Naive thymus-derived CD4-positive, alpha-beta T cell (primary cell): Measurements from ENCODE around the gene EIF2B2. TPM values are rescaled to one million over a fixed set of nuclear protein-coding genes. Genes with fewer than 3 reads are reported as not detected.

ENCODE experiments used
- ATAC-seq: fragments of 150-1000 bp; cut with Tn5 transposase; 2 replicates; pipeline ENCODE4 v1.10.0; 2021; ENCODE audit warnings: mild to moderate bottlenecking, moderate library complexity
- CTCF ChIA-PET: fragments of 350-600 bp; sonication (Branson Sonifier 250); formaldehyde crosslinking; loops from one replicate; lab custom pipeline; 2021; ENCODE audit warnings: antibody characterized with exemption; lab: Charles Lee
- POLR2A ChIA-PET: fragments of 350-600 bp; sonication (Branson Sonifier 250); formaldehyde crosslinking; loops from one replicate; lab custom pipeline; 2021; ENCODE audit warnings: antibody characterized with exemption, inconsistent platforms; lab: Charles Lee
- DNase-seq, 9 donors: peaks; one replicate each; pipeline versions ENCODE4 v3.0.0 to v3.0.0-alpha.2; 2020 to 2022; ENCODE audit warnings: mixed read lengths in 1 of 9
- H3K27ac ChIP-seq: one replicate; pipeline ENCODE4 v1.7.0; 2013; ENCODE audit warnings: mild to moderate bottlenecking, low read depth, low read length, moderate library complexity
- H3K27me3 ChIP-seq, 2 donors: one replicate each; pipeline ENCODE4 v1.7.0; 2013; ENCODE audit warnings: low read length in 2 of 2, mild to moderate bottlenecking in 2 of 2, moderate library complexity in 2 of 2; ENCODE audit not compliant: control insufficient read depth in 2 of 2, insufficient read depth in 2 of 2
- H3K36me3 ChIP-seq, 3 experiments: 1 replicate in 2 of 3; 2 replicates in 1 of 3; pipeline ENCODE4 v1.7.0; 2013; ENCODE audit warnings: low read length in 3 of 3, mild to moderate bottlenecking in 3 of 3, moderate library complexity in 1 of 3; ENCODE audit not compliant: insufficient read depth in 3 of 3, control insufficient read depth in 2 of 3
- H3K4me1 ChIP-seq, 2 donors: one replicate each; pipeline ENCODE4 v1.7.0; 2013; ENCODE audit warnings: low read length in 2 of 2, mild to moderate bottlenecking in 2 of 2, moderate library complexity in 1 of 2; ENCODE audit not compliant: control insufficient read depth in 2 of 2, insufficient read depth in 2 of 2
- H3K4me3 ChIP-seq: 2 replicates; pipeline ENCODE4 v1.7.0; 2013; ENCODE audit warnings: mild to moderate bottlenecking, low read length
- H3K9me3 ChIP-seq, 3 experiments: 1 replicate in 2 of 3; 2 replicates in 1 of 3; pipeline ENCODE4 v1.7.0; 2013; ENCODE audit warnings: low read length in 3 of 3; ENCODE audit not compliant: control insufficient read depth in 2 of 3
- H3K27ac Mint-ChIP-seq, 9 donors: one replicate each; pipeline ENCODE4 v1.8.0; 2020 to 2022; ENCODE audit warnings: mixed read lengths in 9 of 9, mild to moderate bottlenecking in 8 of 9, moderate library complexity in 5 of 9, inconsistent platforms in 2 of 9
- H3K27me3 Mint-ChIP-seq, 5 donors: one replicate each; pipeline ENCODE4 v1.8.0; 2021 to 2022; ENCODE audit warnings: mixed read lengths in 5 of 5, mild to moderate bottlenecking in 1 of 5
- H3K36me3 Mint-ChIP-seq, 5 donors: one replicate each; pipeline ENCODE4 v1.8.0; 2020 to 2022; ENCODE audit warnings: mixed read lengths in 5 of 5, mild to moderate bottlenecking in 3 of 5, inconsistent platforms in 1 of 5
- H3K4me1 Mint-ChIP-seq, 7 donors: one replicate each; pipeline ENCODE4 v1.8.0; 2020 to 2022; ENCODE audit warnings: mixed read lengths in 7 of 7, mild to moderate bottlenecking in 3 of 7, inconsistent platforms in 1 of 7
- H3K4me3 Mint-ChIP-seq, 10 donors: one replicate each; pipeline ENCODE4 v1.8.0; 2020 to 2022; ENCODE audit warnings: mild to moderate bottlenecking in 10 of 10, mixed read lengths in 10 of 10, moderate library complexity in 6 of 10, inconsistent platforms in 2 of 10
- H3K9me3 Mint-ChIP-seq, 11 donors: one replicate each; pipeline ENCODE4 v1.8.0; 2020 to 2022; ENCODE audit warnings: mixed read lengths in 11 of 11, mild to moderate bottlenecking in 4 of 11, inconsistent platforms in 1 of 11, moderate library complexity in 1 of 11
- intact Hi-C, 2 donors: fragments of 100-400 bp; cut with micrococcal nuclease; formaldehyde crosslinking; loops; one replicate each; pipeline ENCODE4 v1.15.1; 2023
- polyA plus RNA-seq, 2 donors: library from polyadenylated mRNA; unstranded; fragments of 300-500 nt; fragmentation: Illumina TruSeq; gene quantifications; one replicate each; pipeline ENCODE4 v1.2.3, GENCODE V29; 2021
- total RNA-seq, 6 experiments: library from RNA in 5 of 6; stranded (reverse) in 5 of 6; gene quantifications; 1 replicate in 5 of 6; 2 replicates in 1 of 6; pipeline ENCODE4 v1.2.3 and lab custom pipeline; 2021 to 2026

Gene EIF2B2
- total and polyA plus RNA-seq, 7 experiments from 2014 or later: 18.2 to 40.7 (median 24.6) TPM

- Mint-ChIP-seq H3K4me3 (peak overlapping the region; percentile 83 to 96 (median 94)), H3K4me1 (peaks cover 24 to 73% (median 55%) of the 10 kb centered on the region in 7 donors), H3K9me3 (peaks cover 0 to 5% (median 0%) of the 10 kb centered on the region in 11 donors), H3K36me3 (peaks cover 0 to 23% (median 17%) of the 10 kb centered on the region in 5 donors), H3K27ac (peak overlapping the region in 6 of 9 donors; percentile 10 to 95 (median 90)), H3K27me3 (no peaks in the 10 kb centered on the region)
- intact Hi-C loops: loop anchor here in 1 of 2 donors (2.0 kb wide), 1 partner anchor 19 kb away; the partner anchor contains the start of gene ZC2HC1C
- ATAC-seq (peak; percentile 2), DNase-seq (no peak)
- no peaks in the 10 kb centered on the region for H3K27me3 ChIP-seq
- peaks cover 8 to 10% of the 10 kb centered on the region in 2 donors for H3K4me1 ChIP-seq
- POLR2A ChIA-PET: interaction anchor here (3.7 kb wide), 1 partner anchor 14 kb away, joined by 29 read pairs; the partner anchor contains the start of gene ACYP1
- H3K4me3 ChIP-seq: no peak overlapping the region
- no peaks in the 10 kb centered on the region for H3K9me3 ChIP-seq
- CTCF ChIA-PET: interaction anchor here (1.0 kb wide), 1 partner anchor 40 kb away, joined by 3 read pairs; no protein-coding TSS in a partner anchor
- H3K36me3 ChIP-seq: no peaks in the 10 kb centered on the region
- H3K27ac ChIP-seq: no peak overlapping the region
Measured at GRCh38 chr14:75049731-75050201, 47.0 kb downstream of the EIF2B2 start.

- ChIA-PET POLR2A (interaction anchor here (3.7 kb wide), 1 partner anchor 13 kb away, joined by 29 read pairs; the partner anchor contains the start of gene ACYP1), CTCF (no interaction called here)
- Mint-ChIP-seq H3K27me3 (no peaks in the 10 kb centered on the region), H3K4me1 (peaks cover 19 to 65% (median 47%) of the 10 kb centered on the region in 7 donors), H3K36me3 (peaks cover 0 to 30% (median 23%) of the 10 kb centered on the region in 5 donors), H3K27ac (peak within 1 kb of the TSS; percentile 90 to 98 (median 95)), H3K9me3 (peaks cover 0 to 5% (median 0%) of the 10 kb centered on the region in 11 donors), H3K4me3 (peak within 1 kb of the TSS; percentile 92 to 96 (median 94))
- DNase-seq: peak; percentile 69 to 82 (median 78)
- H3K27ac ChIP-seq: peak within 1 kb of the TSS; percentile 86
- intact Hi-C loops: loop anchor here (1.0 to 2.0 kb wide), 3 partner anchors 12 to 49 kb away; partner anchors contain the start of genes EIF2B2 (in 2 of the 2) and ZC2HC1C (in 1 of the 2)
- ATAC-seq: peak; percentile 90
- H3K27me3 ChIP-seq: no peaks in the 10 kb centered on the region
- peaks cover 8 to 9% of the 10 kb centered on the region in 2 donors for H3K4me1 ChIP-seq
- no peaks in the 10 kb centered on the region for H3K36me3 ChIP-seq
- no peaks in the 10 kb centered on the region for H3K9me3 ChIP-seq
- H3K4me3 ChIP-seq: peak within 1 kb of the TSS; percentile 81
Measured at GRCh38 chr14:75050852-75051555, 48.3 kb downstream of the EIF2B2 start, which contains the start of gene MLH3. MLH3 (minus strand) TSS chr14:75051467; CDS start chr14:75049655, 1,812 bp downstream.

GRCh38 chr14:75051556-75051899, 48.8 kb downstream of the EIF2B2 start:
- Mint-ChIP-seq H3K27me3 (no peaks in the 10 kb centered on the region), H3K9me3 (peaks cover 0 to 5% (median 0%) of the 10 kb centered on the region in 11 donors), H3K4me3 (peak overlapping the region; percentile 92 to 96 (median 94)), H3K27ac (peak overlapping the region; percentile 90 to 98 (median 95)), H3K36me3 (peaks cover 0 to 33% (median 22%) of the 10 kb centered on the region in 5 donors), H3K4me1 (peaks cover 19 to 63% (median 43%) of the 10 kb centered on the region in 7 donors)
- intact Hi-C loops: loop anchor here (1.0 to 2.0 kb wide), 3 partner anchors 12 to 49 kb away; partner anchors contain the start of genes EIF2B2 (in 2 of the 2) and ZC2HC1C (in 1 of the 2)
- ChIA-PET CTCF (interaction anchor here (0.9 kb wide), 1 partner anchor 12 kb away, joined by 3 read pairs; no protein-coding TSS in a partner anchor), POLR2A (interaction anchor here (0.7 to 3.7 kb wide), 2 partner anchors 12 to 78 kb away, joined by 3 to 29 read pairs; partner anchors contain the start of gene ACYP1)
- Histone ChIP-seq H3K27me3 (no peaks in the 10 kb centered on the region), H3K4me3 (peak overlapping the region; percentile 81), H3K36me3 (no peaks in the 10 kb centered on the region), H3K4me1 (peaks cover 8 to 9% of the 10 kb centered on the region in 2 donors), H3K9me3 (no peaks in the 10 kb centered on the region), H3K27ac (peak overlapping the region; percentile 86)
- DNase-seq (no peak), ATAC-seq (no peak)

- Histone ChIP-seq H3K36me3 (no peaks in the 10 kb centered on the region), H3K4me1 (peaks cover 8 to 9% of the 10 kb centered on the region in 2 donors), H3K27ac (no peak overlapping the region), H3K27me3 (no peaks in the 10 kb centered on the region), H3K4me3 (no peak overlapping the region), H3K9me3 (no peaks in the 10 kb centered on the region)
- Mint-ChIP-seq H3K4me1 (peaks cover 15 to 56% (median 25%) of the 10 kb centered on the region in 7 donors), H3K4me3 (no peak overlapping the region), H3K9me3 (peaks cover 0 to 5% (median 0%) of the 10 kb centered on the region in 11 donors), H3K36me3 (peaks cover 0 to 22% (median 8%) of the 10 kb centered on the region in 5 donors), H3K27ac (peak overlapping the region in 1 of 9 donors; percentile 5), H3K27me3 (no peaks in the 10 kb centered on the region)
- ChIA-PET CTCF (no interaction called here), POLR2A (no interaction called here)
- ATAC-seq (no peak), DNase-seq (no peak)
- intact Hi-C loops: no loop called here
Measured at GRCh38 chr14:75053396-75054291, 50.9 kb downstream of the EIF2B2 start.

- peaks cover 8 to 9% of the 10 kb centered on the region in 2 donors for H3K4me1 ChIP-seq
- peaks cover 0 to 25% (median 7%) of the 10 kb centered on the region in 5 donors for H3K36me3 Mint-ChIP-seq
- H3K36me3 ChIP-seq: no peaks in the 10 kb centered on the region
- CTCF ChIA-PET: no interaction called here
- H3K9me3 Mint-ChIP-seq: peaks cover 0 to 5% (median 0%) of the 10 kb centered on the region in 11 donors
- ATAC-seq: no peak
- POLR2A ChIA-PET: no interaction called here
- no peak for DNase-seq
- intact Hi-C loops: no loop called here
- H3K4me3 ChIP-seq: no peak overlapping the region
- H3K27me3 ChIP-seq: no peaks in the 10 kb centered on the region
- H3K27ac ChIP-seq: no peak overlapping the region
- no peaks in the 10 kb centered on the region for H3K9me3 ChIP-seq
- no peak overlapping the region for H3K4me3 Mint-ChIP-seq
- H3K27ac Mint-ChIP-seq: no peak overlapping the region
- peaks cover 13 to 55% (median 24%) of the 10 kb centered on the region in 7 donors for H3K4me1 Mint-ChIP-seq
- H3K27me3 Mint-ChIP-seq: no peaks in the 10 kb centered on the region
Measured at GRCh38 chr14:75054421-75054820, 51.7 kb downstream of the EIF2B2 start.

GRCh38 chr14:75059642-75060041, 56.9 kb downstream of the EIF2B2 start:
- ChIA-PET POLR2A (no interaction called here), CTCF (no interaction called here)
- Mint-ChIP-seq H3K27ac (peak overlapping the region in 1 of 9 donors; percentile 55), H3K4me3 (no peak overlapping the region), H3K9me3 (no peaks in the 10 kb centered on the region), H3K27me3 (no peaks in the 10 kb centered on the region), H3K36me3 (peaks cover 6 to 36% (median 13%) of the 10 kb centered on the region in 5 donors), H3K4me1 (peaks cover 15 to 47% (median 27%) of the 10 kb centered on the region in 7 donors)
- Histone ChIP-seq H3K27ac (no peak overlapping the region), H3K36me3 (peaks cover 0 to 5% (median 0%) of the 10 kb centered on the region in 3 experiments), H3K27me3 (no peaks in the 10 kb centered on the region), H3K4me3 (no peak overlapping the region), H3K9me3 (no peaks in the 10 kb centered on the region), H3K4me1 (peaks cover 7 to 9% of the 10 kb centered on the region in 2 donors)
- intact Hi-C loops: no loop called here
- ATAC-seq (no peak), DNase-seq (no peak)
